RWPE2 (cell line): ENCODE results near the gene SMU1.

Experiments
- ATAC-seq: fragments of 200-7000 bp; cut with Tn5 transposase; 3 replicates; pipeline ENCODE4 v1.9.1; 2021; ENCODE audit warnings: low read depth
- DNase-seq: peaks from one replicate; pipeline ENCODE4 v3.0.0-alpha.2; 2020; ENCODE audit warnings: low spot score
- H3K27ac ChIP-seq: fragments of 450-650 bp; 2 replicates; pipeline ENCODE4 v1.5.1; 2017; ENCODE audit warnings: mild to moderate bottlenecking; ENCODE audit not compliant: poor library complexity, severe bottlenecking
- H3K27me3 ChIP-seq: fragments of 250-450 bp; sonication (Bioruptor Pico); 2 replicates; pipeline ENCODE4 v1.5.1; 2021; ENCODE audit warnings: mild to moderate bottlenecking, moderate library complexity; ENCODE audit not compliant: insufficient read depth, poor library complexity, severe bottlenecking
- H3K36me3 ChIP-seq: fragments of 250-450 bp; sonication (Bioruptor Pico); 2 replicates; pipeline ENCODE4 v1.5.1; 2020; ENCODE audit warnings: low read depth, mild to moderate bottlenecking, moderate library complexity
- H3K4me1 ChIP-seq: fragments of 250-450 bp; sonication (Bioruptor Pico); 2 replicates; pipeline ENCODE4 v1.5.1; 2021; ENCODE audit warnings: mild to moderate bottlenecking, moderate library complexity; ENCODE audit not compliant: insufficient read depth, poor library complexity, severe bottlenecking
- H3K4me3 ChIP-seq: fragments of 250-450 bp; sonication (Bioruptor Pico); 2 replicates; pipeline ENCODE4 v1.5.1; 2021; ENCODE audit warnings: mild to moderate bottlenecking, moderate library complexity; ENCODE audit not compliant: severe bottlenecking
- H3K9me3 ChIP-seq: fragments of 250-450 bp; sonication (Bioruptor Pico); 2 replicates; pipeline ENCODE4 v1.5.1; 2021; ENCODE audit warnings: mild to moderate bottlenecking, moderate library complexity; ENCODE audit not compliant: severe bottlenecking
- TF ChIP-seq, protein P1 (sequence below): fragments of 450-650 bp; IDR thresholded peaks from one replicate; pipeline ENCODE4 v1.5.1; 2017; ENCODE audit warnings: mild to moderate bottlenecking, moderate library complexity; ENCODE audit not compliant: poor library complexity, severe bottlenecking

Gene SMU1

DNA sequence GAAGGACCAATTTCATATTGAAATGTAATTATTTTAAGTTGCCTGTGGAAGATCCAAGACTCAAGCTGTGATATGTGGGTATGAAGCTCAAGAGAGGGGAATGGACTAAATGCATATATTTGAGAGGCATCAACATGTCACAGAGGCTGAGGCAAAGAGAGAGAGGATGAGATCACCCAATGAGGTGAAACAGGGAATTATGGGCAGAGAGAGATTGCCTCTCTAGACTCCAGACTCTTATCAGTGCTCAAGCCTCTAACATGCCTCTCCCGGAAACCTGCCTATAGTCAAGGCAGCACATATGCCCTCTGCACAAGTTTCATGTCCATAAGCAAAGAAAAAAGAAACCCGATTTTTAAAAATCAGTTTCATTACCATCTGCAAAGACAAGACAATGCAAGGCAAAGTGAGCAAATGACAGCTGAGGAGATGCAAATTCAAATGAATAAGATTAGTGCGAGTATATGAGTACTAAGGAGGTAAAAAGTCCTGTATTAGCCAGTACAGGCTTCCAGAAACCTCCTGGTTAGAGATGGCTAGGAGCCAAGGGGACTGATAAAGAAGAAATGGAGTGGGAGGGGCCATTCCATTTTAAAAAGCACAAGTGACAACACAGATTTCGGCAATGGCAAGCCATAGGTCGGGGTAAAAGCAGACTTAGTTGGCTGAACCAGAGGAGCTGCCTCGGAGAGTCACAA lies 84.4 kb downstream of the SMU1 start:
- TF ChIP-seq, protein P1, sequence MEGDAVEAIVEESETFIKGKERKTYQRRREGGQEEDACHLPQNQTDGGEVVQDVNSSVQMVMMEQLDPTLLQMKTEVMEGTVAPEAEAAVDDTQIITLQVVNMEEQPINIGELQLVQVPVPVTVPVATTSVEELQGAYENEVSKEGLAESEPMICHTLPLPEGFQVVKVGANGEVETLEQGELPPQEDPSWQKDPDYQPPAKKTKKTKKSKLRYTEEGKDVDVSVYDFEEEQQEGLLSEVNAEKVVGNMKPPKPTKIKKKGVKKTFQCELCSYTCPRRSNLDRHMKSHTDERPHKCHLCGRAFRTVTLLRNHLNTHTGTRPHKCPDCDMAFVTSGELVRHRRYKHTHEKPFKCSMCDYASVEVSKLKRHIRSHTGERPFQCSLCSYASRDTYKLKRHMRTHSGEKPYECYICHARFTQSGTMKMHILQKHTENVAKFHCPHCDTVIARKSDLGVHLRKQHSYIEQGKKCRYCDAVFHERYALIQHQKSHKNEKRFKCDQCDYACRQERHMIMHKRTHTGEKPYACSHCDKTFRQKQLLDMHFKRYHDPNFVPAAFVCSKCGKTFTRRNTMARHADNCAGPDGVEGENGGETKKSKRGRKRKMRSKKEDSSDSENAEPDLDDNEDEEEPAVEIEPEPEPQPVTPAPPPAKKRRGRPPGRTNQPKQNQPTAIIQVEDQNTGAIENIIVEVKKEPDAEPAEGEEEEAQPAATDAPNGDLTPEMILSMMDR, result no peak
- Histone ChIP-seq H3K4me3 (no peak overlapping the region), H3K27me3 (no peaks in the 10 kb centered on the region), H3K4me1 (no peaks in the 10 kb centered on the region), H3K27ac (no peak overlapping the region), H3K9me3 (no peaks in the 10 kb centered on the region), H3K36me3 (peaks cover 65% of the 10 kb centered on the region)
- DNase-seq (no peak), ATAC-seq (no peak)
